Activated CD4-positive, CD25-positive, alpha-beta regulatory T cell treated with anti-CD3 and anti-CD28 coated beads, Interleukin-2, amount 50 U/mL, for 24 hours (primary cell): ENCODE data around the gene WFDC5.
"Not testable (repeated sequence)": the region's sequence is repeated elsewhere in the genome, so short reads cannot be mapped to it uniquely, and the experiment has no call there.

ENCODE experiments used
- ATAC-seq, 2 donors: fragments of 150-1000 bp; cut with Tn5 transposase; one replicate each; pipeline ENCODE4 v1.10.0; 2021; ENCODE audit warnings: mild to moderate bottlenecking in 1 of 2, moderate library complexity in 1 of 2

Gene WFDC5

GRCh38 chr20:45114465-45115385 is at the start of gene WFDC5:
Gene WFDC5, minus strand, starts transcription at chr20:45115174. Its CDS starts 91 bp downstream, at chr20:45115083.
- peak; percentile 39 to 46 for ATAC-seq

GRCh38 chr20:45163083-45163803 is 48.3 kb upstream of the WFDC5 start:
- ATAC-seq = no peak

- no peak for ATAC-seq
Observed at GRCh38 chr20:45157962-45158361, 43.0 kb upstream of the WFDC5 start.

- ATAC-seq = no peak
Observed at GRCh38 chr20:45156713-45157112, 41.7 kb upstream of the WFDC5 start.

GRCh38 chr20:45154794-45155193 is 39.8 kb upstream of the WFDC5 start:
- not testable (repeated sequence) for ATAC-seq

- no peak for ATAC-seq
Observed at GRCh38 chr20:45154183-45154582, 39.2 kb upstream of the WFDC5 start.

- ATAC-seq = no peak
Observed at GRCh38 chr20:45153752-45154151, 38.8 kb upstream of the WFDC5 start.

- no peak for ATAC-seq
Observed at GRCh38 chr20:45153147-45153546, 38.2 kb upstream of the WFDC5 start.

GRCh38 chr20:45152405-45152804 is 37.4 kb upstream of the WFDC5 start:
- ATAC-seq = no peak

GRCh38 chr20:45149062-45149461 is 34.1 kb upstream of the WFDC5 start:
- no peak for ATAC-seq

GRCh38 chr20:45140836-45141235 is 25.9 kb upstream of the WFDC5 start:
- ATAC-seq = no peak

- not testable (repeated sequence) for ATAC-seq
Observed at GRCh38 chr20:45139733-45140375, 24.9 kb upstream of the WFDC5 start.

GRCh38 chr20:45138561-45139300 is 23.8 kb upstream of the WFDC5 start:
- peak in 1 of 2 donors; percentile 53 for ATAC-seq

GRCh38 chr20:45136911-45137310 is 21.9 kb upstream of the WFDC5 start:
- no peak for ATAC-seq

GRCh38 chr20:45128099-45128498 is 13.1 kb upstream of the WFDC5 start:
- ATAC-seq = no peak

GRCh38 chr20:45124365-45124764 is 9.4 kb upstream of the WFDC5 start, which contains the start of gene WFDC12:
Gene WFDC12, minus strand, starts transcription at chr20:45124465. Its CDS starts 18 bp downstream, at chr20:45124447.
- ATAC-seq = no peak

- no peak for ATAC-seq
Observed at GRCh38 chr20:45121388-45121787, 6.4 kb upstream of the WFDC5 start.

- ATAC-seq = no peak
Observed at GRCh38 chr20:45119556-45120266, 4.7 kb upstream of the WFDC5 start.

GRCh38 chr20:45118028-45118427 is 3.1 kb upstream of the WFDC5 start:
- ATAC-seq = no peak

- ATAC-seq = no peak
Observed at GRCh38 chr20:45117581-45117980, 2.6 kb upstream of the WFDC5 start.

GRCh38 chr20:45115829-45116228 is 855 bp upstream of the WFDC5 start:
- peak in 1 of 2 donors; percentile 34 for ATAC-seq

- no peak for ATAC-seq
Observed at GRCh38 chr20:45115386-45115774, 406 bp upstream of the WFDC5 start.
